GM19023 (cell line): ENCODE results near the gene COQ10B.
"Not testable (repeated sequence)": the region's sequence is repeated elsewhere in the genome, so short reads cannot be mapped to it uniquely, and the experiment has no call there.

Source experiments
- ATAC-seq: cut with Tn5 transposase; IDR thresholded peaks from one replicate; pipeline ENCODE4 v1.9.1; 2021; ENCODE audit warnings: mild to moderate bottlenecking, moderate library complexity; ENCODE audit not compliant: unreplicated experiment

The COQ10B gene

DNA sequence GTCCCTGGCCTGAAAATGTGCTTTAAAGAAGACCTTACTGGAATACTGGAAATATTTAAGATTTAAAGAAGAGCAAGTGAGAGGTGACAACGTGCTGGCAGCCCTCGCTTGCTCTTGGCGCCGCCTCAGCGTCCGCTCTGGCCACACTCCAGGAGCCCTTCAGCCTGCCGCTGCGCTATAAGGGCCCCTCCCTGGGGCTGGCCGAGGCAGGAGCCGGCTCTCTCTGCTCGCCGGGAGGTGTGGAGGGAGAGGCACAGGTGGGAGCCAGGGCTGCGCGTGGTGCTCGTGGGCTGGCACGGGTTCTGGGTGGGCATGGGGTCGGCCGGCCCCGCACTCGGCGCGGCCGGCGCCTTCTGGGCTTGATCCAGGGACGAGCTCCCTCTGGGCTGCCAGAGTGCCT is 2.9 kb upstream of the COQ10B start:
- ATAC-seq, result no peak

DNA sequence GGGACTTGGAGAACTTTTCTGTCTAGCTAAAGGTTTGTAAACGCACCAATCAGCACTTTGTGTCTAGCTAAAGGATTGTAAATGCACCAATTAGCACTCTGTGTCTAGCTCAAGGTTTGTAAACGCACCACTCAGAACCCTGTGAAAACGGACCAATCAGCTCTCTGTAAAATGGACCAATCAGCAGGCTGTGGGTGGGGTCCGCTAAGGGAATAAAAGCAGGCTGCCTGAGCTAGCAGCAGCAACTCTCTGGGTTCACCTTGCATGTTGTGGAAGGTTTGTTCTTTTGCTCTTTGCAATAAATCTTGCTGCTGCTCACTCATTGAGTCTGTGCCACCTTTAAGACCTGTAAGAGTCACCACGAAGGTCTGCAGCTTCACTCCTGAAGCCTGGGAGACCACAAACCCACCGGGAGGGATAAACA is 2.4 kb upstream of the COQ10B start:
- ATAC-seq, result not testable (repeated sequence)

DNA sequence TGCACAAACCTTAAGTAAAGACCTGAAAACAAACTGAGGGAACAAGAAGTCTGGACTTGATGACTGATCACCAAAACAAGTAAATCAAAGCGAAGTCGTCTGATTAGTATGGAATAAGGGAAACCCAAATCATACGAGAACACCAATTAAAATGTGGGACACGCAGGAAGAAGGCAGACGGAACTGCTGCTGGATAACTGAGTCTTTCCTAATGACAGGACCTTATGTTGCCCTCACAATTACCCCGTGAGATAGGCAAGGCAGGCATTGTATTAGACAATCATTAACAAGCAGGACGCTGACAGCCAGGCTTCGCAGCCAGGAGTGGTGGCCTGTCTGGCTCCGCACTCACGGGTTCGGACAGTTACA is 614 bp upstream of the COQ10B start:
- ATAC-seq, result no peak

DNA sequence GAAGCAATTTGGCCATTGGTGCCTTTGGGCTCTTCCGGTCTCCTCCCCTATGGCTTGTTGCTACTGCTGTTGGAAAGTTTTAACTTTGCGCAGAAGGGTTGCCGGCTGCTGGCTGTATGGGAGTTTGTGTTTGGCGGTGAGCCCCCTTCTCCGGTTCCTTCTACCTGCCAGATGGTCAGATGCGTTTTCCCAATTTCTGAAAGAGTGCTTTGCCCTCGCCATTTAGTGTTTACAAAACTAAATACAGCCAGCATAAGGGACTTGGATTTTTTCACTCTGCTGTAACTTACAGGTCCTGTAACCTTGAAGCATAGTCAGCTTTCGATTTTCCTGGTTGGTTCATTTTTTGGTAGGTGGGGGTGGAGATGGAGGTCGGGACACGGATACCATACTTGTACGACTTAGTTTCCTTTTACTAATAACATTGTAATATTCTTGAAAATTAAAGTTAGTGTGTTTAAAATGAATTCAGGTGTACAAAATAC is 604 bp downstream of the COQ10B start:
- ATAC-seq, result peak; percentile 34

DNA sequence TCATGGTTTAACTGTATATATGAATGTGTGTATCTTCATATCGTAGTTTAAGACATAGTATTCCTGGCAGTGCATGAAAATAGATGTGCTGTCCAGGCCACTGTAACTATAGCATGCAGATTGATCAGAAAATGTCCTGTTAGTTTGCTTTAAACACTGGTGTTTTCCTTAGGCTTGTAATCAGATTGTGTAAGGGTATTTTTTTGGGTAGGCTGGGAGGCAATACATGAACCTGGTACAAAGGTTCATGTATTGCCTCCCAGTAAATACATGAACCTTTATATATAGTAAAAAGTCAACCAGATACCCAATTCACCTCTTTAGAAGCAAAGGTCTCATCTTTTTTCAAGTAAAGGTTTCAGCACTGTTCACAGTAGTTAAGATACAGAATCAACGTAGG is 1.6 kb downstream of the COQ10B start:
- ATAC-seq, result no peak

DNA sequence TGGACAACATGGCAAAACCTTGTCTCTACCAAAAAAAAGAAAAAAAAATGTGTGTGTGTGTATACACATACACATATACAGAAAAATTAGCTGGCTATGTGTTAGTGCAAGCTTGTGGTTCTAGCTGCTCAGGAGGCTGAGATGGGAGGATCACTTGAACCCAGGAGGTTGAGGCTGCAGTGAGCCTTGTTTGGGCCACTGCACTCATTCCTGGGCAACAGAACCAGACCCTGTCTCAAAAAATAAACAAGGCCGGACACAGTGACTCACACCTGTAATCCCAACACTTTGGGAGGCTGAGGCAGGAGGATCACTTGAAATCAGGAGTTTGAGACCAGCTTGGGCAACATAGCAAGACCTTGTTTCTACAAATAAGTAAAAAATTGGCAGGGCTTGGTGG is 2.1 kb downstream of the COQ10B start:
- ATAC-seq, result no peak

DNA sequence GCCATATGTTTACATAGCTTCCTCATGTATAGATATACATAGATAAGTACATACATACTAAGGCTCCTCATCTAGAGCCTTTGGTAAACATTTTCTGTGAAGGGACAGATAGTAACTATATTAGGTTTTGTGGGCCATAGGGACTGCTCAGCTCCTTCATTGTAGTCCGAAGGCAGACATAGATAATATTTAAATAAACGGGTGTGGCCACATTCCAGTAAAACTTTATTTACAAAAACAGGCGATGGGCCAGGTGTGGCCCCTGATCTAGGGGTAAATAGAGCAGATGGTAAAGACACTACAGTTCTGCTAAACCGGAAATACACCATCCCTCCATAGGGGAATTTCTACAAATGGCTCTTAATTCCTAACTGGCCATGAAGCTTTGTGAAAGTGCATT is 7.3 kb downstream of the COQ10B start:
- ATAC-seq, result no peak

DNA sequence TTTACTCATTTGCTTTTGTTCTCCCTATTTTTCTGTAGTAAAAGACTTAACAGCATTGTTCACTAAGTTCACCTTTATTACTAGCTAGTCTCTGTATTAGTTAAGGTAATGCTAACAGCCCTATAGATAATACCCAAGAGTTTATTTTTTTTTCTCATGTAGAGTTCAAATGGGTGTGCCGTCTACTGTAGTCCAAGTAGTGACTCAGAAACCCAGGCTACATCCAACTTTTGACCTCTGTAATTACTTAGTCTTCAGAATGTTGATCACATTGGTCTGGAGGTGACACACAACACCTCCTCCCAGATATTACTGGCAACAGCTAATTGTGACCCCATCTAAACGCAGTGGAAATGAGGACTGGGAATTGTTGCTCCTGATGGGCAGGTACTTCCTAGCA is 7.7 kb downstream of the COQ10B start:
- ATAC-seq, result no peak

DNA sequence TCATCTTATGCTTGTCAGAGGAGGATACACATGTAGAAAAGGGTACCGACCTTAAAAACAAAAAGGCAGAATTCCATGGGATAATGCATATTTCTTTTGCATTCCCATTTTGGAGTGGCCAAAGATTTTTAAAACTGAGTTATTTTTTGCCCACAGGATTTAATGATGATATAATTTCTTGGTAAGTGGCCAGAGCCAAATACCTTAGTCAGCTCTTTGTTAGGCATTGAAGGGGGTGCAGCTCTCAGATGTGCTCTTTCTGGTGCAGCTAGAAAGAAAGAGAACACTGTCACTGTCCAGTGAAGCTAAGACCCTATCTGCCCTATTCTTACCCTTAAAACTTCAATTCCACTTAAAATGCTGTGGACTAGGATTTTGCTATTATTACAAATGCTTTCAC is 10.8 kb downstream of the COQ10B start:
- ATAC-seq, result no peak

DNA sequence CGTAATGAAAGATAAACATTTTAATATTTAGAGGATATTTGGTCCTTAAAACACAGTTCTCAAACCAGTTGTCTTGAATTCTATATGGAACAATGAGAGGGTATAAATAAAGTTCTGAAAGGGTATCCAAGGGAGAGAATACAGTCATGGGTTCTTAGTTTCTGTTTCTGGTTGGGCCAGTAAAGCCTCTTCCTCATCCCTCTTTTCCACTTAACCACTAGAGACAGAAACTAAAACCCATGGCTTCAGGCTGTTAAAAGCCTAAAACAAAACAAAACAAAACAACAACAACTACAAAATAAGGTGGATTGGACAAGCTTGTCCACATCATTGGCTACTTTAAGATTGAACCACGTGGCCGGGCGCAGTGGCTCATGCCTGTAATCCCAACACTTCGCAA is 18.8 kb downstream of the COQ10B start:
- ATAC-seq, result no peak

DNA sequence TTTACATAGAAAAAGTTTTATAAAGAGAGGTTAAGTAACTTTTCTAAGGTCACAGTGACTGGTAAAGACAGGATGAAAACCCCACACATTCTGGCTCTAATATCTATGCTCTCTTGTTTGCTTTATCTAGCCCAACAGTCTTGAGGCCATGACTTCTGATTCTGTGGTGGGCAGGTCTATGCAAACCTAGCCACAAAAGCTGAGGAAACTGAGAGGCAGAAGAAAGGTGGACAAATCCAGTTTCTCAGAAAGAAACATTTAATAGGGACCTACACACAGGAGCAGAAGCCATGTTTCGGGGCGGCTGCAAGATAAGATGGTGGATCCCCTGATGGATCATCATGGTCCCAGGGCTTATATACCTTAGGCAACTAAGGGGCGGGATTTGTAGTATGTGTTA is 24.4 kb downstream of the COQ10B start:
- ATAC-seq, result no peak

DNA sequence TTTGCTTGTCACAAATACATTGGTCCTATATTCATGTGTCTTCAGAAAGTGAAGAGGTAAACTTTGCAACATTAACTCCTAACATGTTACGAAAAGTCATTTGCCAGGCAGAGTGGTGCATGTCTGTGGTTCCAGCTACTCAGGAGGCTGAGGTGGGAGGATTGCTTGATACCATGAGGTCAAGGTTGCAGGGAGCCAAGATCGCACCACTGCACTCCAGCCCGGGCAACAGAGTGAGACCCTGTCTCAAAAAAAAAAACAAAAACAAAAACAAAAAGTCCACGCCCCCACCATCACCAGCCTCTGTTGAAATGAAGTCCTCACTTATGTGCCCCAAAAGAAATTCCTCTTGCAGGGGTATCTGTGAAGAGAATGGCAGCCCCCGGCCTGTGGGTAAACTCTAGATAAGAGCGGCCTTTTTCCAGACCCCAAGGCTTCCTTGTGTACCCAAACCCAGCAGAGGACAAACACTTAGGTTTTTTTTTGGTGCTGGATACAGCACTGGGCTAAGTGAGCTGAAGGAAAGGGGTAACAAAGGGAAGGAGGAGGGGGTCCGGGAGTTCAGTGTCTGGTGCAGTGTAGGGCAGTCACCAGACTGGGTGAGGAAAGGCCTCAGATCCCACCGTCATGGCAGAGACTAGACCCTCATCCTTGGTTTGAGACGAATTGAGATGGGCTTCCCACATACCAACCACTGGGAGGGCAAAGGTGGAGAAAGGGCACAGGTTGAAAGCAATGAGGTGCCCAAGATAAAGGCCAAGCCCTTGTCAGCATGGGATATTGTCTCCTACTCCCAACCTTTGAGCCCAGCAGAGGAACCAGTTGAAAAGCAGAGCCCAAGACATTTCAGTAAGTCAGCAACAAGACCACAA is 27.0 kb downstream of the COQ10B start:
- no peak for ATAC-seq

DNA sequence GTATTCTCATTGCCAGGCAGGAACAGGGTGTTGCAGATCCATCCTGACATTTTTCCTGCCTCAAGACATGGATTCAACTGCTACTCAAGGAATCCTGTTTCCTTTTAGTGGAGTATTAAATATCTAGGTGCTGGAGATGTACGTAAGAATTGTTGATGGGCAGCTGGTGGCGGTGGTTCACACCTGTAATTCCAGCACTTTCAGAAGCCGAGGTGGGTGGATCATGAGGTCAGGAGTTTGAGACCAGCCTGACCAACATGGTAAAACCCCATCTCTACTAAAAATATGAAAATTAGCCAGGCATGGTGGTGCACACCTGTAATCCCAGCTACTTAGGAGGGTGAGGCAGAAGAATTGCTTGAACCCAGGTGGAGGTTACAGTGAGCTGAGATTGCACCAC is 30.9 kb downstream of the COQ10B start:
- not testable (repeated sequence) for ATAC-seq

DNA sequence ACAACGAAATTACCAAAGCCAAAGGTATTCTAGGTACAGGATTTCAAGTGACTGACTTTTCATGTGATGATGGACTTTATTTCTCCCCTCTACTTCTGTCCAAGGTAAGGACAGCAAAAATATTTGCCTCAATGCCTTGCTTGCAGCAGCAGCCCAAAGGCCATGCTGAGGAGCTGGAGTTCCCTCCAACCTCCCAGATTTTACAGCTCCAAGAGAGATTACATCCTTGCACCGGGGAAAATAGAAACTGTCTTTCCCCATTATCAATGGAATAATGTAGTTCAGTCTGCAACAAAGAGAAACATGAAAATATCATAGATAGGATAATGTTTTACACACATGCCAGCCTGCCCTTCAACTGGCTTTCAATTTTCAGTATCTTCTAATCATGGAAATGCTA is 32.8 kb downstream of the COQ10B start:
- no peak for ATAC-seq

DNA sequence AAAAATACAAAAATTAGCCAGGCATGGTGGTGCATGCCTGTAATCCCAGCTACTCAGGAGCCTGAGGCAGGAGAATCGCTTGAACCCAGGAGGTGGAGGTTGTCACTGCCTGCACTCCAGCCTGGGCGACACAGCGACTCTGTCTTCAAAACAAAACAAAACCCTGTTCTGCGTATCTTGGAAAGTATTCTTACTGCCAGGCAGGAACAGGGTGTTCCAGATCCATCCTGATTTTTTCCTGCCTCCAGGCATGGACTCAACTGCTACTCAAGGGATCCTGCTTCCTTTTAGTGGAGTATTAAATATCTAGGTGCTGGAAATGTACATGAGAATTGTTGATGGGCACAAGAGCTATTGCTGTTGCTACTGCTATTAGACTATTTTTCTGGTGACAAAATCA is 34.0 kb downstream of the COQ10B start:
- no peak for ATAC-seq

DNA sequence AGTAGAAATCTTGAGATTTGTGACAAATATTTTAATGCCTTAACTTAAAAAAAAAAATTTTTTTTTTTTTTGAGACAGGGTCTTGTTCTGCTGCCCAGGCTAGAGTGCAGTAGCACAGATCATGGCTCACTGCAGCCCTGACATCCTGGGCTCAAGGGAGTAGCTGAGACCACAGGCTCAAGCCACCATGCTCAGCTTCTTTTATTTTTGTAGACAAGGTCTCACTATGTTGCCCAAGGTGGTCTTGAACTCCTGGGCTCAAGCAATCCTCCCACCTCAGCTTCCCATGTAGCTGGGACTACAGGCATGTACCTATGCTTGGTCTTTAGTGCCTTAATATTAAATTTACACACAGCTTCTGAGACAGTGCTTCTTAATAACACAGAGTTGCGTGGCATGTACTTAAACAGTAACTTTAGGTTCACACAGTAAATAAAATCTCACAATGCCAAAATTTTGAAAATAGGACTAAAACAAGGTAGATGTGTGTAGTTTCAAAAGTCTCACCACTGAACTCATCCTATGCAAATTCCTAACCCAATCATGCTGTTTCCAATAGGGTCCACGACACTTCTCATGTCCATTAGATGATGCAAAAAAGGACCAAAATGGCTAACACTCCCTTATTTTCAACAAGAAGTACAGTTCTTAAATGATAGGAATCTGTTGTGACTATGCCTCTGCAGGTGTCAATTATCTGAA is 42.2 kb downstream of the COQ10B start:
- ATAC-seq, result no peak

DNA sequence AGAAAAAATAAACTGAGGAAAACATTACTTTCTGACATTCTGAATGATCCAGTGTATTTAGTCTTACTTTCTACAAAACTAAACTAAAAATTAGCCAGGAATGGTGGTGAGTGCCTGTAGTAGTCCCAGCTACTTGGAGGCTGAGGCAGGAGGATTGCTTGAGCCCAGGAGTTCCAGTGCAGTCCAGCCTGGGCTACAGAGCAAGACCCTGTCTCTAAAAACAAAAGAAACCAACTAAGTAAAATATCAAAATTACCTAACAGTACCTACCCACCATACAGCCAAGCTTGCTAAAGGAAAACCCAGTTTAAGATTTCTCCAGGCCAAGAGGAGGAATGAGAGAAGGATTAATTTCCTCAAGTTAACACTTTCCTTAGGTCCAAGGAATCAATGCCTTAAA is 43.3 kb downstream of the COQ10B start:
- ATAC-seq, result no peak

DNA sequence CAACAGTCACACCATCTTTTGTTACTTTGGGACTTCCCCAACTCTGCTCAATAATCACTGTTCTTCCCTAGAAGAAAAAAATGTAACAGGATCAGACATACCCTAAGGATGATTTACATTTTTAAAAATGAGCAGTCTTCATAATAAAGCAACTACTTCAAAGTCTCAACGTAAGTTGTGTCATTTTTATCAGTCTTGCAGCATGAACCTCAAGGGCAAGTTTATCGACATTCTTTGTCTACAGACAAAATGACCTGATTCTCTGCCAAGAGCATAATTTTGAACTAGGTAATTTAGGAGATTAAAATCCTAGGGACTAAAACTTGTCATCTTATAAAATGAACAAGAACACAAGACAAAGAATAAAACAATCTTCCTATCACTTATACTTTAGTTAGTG is 44.0 kb downstream of the COQ10B start:
- ATAC-seq, result no peak

DNA sequence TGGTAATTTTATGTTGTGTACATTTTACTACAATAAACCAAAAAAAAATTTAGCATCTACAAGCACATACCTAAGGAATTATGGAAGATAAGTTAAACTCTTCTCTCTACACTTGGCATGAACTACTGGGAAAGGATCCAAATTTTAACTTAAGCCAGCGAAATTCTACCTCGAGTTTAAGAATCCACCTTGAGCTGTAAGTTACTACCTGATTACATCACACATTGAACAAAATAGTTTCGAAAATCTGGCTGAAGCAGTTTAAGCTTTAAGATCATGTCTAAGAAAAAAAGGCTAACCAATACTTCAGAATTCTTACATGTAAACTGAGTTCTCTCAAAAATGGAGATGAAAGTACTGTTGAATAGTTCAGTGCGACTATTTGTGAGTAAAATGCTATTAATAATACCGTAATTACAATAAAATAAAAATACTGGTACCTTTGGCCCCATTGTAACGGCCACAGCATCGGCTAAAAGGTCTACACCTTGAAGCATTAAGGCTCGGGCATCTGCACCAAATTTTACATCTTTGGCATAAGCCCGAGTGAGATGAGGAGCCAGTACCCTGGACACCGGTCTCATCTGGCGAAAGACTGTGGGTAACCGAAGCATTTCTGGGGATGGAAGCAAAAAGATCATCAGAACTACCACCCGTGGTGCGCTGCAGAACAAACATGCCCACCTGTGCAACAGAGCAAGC is 45.0 kb downstream of the COQ10B start:
- ATAC-seq, result no peak

DNA sequence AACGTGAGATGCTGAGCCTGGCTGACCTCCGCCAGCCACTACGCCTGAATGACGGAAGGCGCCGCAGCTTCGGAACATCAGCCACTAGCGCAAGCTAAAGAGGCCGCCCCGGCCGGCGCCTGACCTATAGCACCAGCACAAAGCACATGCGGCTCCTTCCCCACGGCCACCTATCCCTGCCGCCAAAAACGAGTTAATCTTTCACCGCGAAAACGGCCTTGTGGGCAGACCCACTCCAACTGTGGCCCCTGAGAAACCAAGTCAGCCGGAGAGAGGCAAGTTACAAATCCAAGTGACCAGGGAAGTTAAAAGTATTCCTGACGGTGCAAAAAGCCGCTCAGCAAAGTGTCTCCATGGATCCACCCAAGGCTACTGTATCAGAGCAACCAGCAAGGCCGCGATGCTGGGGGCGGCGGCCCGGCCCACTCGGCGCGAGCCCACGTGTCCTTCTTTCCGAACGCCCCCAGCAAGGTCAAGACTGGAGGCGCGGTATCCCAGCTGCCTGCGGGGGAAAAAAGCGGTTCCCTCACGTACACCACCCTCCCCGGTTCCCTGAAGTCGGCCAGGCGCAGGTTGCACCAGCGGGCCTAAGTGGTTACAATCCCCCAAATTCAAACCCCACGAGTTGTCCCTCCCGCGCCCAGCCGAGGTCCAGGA is 45.7 kb downstream of the COQ10B start:
- ATAC-seq, result peak; percentile 13
